Measurements from ENCODE around the gene SLC25A34. TPM values are rescaled to one million over a fixed set of nuclear protein-coding genes. Genes with fewer than 3 reads are reported as not detected.

SLC25A34 gene
- total and polyA plus RNA-seq, 2 of the 13 experiments (the other 11 are each of a cell fraction or from before 2014, with no cell fraction given): 0.13 to 0.18 TPM

DNA sequence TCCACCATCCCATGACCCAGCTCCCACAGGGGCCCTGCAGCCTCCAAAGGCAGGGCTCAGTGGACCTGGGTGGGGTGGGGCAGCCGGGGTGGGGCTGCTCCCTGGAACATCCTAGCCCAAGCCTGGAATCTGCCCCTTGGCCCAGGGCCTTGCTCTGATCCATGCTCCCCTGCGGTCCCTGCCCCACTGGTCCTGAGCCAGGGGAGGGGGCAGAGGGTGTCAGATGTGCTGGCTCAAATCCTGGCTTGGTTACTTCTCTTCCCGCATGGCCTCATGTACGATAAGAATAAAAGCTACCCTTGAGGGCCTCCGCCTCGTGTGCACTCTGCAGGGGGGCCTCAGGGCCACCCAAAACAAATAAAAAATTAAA lies 819 bp downstream of the SLC25A34 start:
- CTCF ChIA-PET (ENCODE audit: low intra/inter-chr PET ratio, low total read pairs): no interaction called here
- no peak for DNase-seq (ENCODE audit: low spot score)
- H3K9me3 ChIP-seq (ENCODE audit: low read length): no peaks in the 10 kb centered on the region
- peaks cover 2 to 5% of the 10 kb centered on the region in 2 experiments; a peak in 4 of 5 replicates for H3K36me3 ChIP-seq (replicated peaks in 1 of 2; ENCODE audit: control insufficient read depth in 1 of 2, insufficient read depth in 2 of 2, low read length in 2 of 2)
- H3K4me1 ChIP-seq (ENCODE audit: insufficient read depth, low read length): peaks cover 65% of the 10 kb centered on the region
- intact Hi-C loops (cut with micrococcal nuclease; ENCODE audit: unreplicated experiment) (loop anchor here (5.0 kb wide), 1 partner anchor 140 kb away; no protein-coding TSS in a partner anchor), in situ Hi-C loops (cut with HindIII; ENCODE audit: extremely low pct_ligation_motif_present, low pct_unique_long_range_greater_than_20kb) (no loop called here)
- H3K9ac ChIP-seq (ENCODE audit: insufficient read depth, low read depth, low read length): no peak overlapping the region
- no TSS peak for BruUV-seq (replicated peaks)
- no peak overlapping the region for H3K27ac ChIP-seq (ENCODE audit: extremely low read length, insufficient read depth, low read length)
- POLR2A ChIA-PET: interaction anchor here (0.6 to 1.8 kb wide), 3 partner anchors 21 to 210 kb away, joined by 3 to 6 read pairs (median 3); partner anchors contain the start of gene DNAJC16
- FAIRE-seq: no peak
- no peak for ATAC-seq
- H4K20me1 ChIP-seq (ENCODE audit: insufficient read depth, low read length): no peaks in the 10 kb centered on the region
- peak overlapping the region; percentile 73 for H3K4me2 ChIP-seq (ENCODE audit: low read depth, low read length)
- no peak overlapping the region for H2AFZ ChIP-seq (ENCODE audit: low read length)
- H3K27me3 ChIP-seq (ENCODE audit: control insufficient read depth in 1 of 2, insufficient read depth in 2 of 2, low read length in 2 of 2): no peaks in the 10 kb centered on the region
- WGBS (ENCODE audit: low lambda C conversion rate): 3% methylated on average over 5 of the region's 6 CpGs
- H3K4me3 ChIP-seq (replicated peaks in 1 of 3; ENCODE audit: insufficient read depth in 1 of 3, low read depth in 2 of 3, low read length in 3 of 3): peak overlapping the region in 1 of 3 experiments; percentile 53; a peak in 1 of 6 replicates
- H3K79me2 ChIP-seq (ENCODE audit: insufficient read depth, low read length): no peaks in the 10 kb centered on the region
- TF ChIP-seq NPAS2 (CRISPR knock-in tag; IDR thresholded peaks at IDR 0.05; ENCODE audit: borderline replicate concordance) (no peak), ZNF468 (CRISPR knock-in tag; IDR thresholded peaks at IDR 0.05) (no peak), ZNF331 (CRISPR knock-in tag; IDR thresholded peaks at IDR 0.05) (no peak), FOXO1 (CRISPR knock-in tag; IDR thresholded peaks at IDR 0.05) (no peak), MEIS2 (CRISPR knock-in tag; IDR thresholded peaks at IDR 0.05) (no peak), SP2 (CRISPR knock-in tag; IDR thresholded peaks at IDR 0.05) (no peak), ATF7-NPFF (CRISPR knock-in tag; IDR thresholded peaks at IDR 0.05; ENCODE audit: low read depth) (no peak), GZF1 (CRISPR knock-in tag; IDR thresholded peaks at IDR 0.05) (no peak), JUND (CRISPR knock-in tag; IDR thresholded peaks at IDR 0.05) (no peak), MIER2 (CRISPR knock-in tag; IDR thresholded peaks at IDR 0.05) (no peak), NR2F6 (IDR thresholded peaks at IDR 0.05) (no peak), NR2F6 (CRISPR knock-in tag; IDR thresholded peaks at IDR 0.05) (no peak)
- TF ChIP-seq, protein P1, sequence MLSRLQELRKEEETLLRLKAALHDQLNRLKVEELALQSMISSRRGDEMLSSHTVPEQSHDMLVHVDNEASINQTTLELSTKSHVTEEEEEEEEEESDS (CRISPR knock-in tag; IDR thresholded peaks at IDR 0.05; ENCODE audit: borderline replicate concordance): no peak
- TF ChIP-seq, protein P2, sequence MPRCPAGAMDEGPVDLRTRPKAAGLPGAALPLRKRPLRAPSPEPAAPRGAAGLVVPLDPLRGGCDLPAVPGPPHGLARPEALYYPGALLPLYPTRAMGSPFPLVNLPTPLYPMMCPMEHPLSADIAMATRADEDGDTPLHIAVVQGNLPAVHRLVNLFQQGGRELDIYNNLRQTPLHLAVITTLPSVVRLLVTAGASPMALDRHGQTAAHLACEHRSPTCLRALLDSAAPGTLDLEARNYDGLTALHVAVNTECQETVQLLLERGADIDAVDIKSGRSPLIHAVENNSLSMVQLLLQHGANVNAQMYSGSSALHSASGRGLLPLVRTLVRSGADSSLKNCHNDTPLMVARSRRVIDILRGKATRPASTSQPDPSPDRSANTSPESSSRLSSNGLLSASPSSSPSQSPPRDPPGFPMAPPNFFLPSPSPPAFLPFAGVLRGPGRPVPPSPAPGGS (CRISPR knock-in tag; IDR thresholded peaks at IDR 0.05): no peak
- TF ChIP-seq, protein P3, sequence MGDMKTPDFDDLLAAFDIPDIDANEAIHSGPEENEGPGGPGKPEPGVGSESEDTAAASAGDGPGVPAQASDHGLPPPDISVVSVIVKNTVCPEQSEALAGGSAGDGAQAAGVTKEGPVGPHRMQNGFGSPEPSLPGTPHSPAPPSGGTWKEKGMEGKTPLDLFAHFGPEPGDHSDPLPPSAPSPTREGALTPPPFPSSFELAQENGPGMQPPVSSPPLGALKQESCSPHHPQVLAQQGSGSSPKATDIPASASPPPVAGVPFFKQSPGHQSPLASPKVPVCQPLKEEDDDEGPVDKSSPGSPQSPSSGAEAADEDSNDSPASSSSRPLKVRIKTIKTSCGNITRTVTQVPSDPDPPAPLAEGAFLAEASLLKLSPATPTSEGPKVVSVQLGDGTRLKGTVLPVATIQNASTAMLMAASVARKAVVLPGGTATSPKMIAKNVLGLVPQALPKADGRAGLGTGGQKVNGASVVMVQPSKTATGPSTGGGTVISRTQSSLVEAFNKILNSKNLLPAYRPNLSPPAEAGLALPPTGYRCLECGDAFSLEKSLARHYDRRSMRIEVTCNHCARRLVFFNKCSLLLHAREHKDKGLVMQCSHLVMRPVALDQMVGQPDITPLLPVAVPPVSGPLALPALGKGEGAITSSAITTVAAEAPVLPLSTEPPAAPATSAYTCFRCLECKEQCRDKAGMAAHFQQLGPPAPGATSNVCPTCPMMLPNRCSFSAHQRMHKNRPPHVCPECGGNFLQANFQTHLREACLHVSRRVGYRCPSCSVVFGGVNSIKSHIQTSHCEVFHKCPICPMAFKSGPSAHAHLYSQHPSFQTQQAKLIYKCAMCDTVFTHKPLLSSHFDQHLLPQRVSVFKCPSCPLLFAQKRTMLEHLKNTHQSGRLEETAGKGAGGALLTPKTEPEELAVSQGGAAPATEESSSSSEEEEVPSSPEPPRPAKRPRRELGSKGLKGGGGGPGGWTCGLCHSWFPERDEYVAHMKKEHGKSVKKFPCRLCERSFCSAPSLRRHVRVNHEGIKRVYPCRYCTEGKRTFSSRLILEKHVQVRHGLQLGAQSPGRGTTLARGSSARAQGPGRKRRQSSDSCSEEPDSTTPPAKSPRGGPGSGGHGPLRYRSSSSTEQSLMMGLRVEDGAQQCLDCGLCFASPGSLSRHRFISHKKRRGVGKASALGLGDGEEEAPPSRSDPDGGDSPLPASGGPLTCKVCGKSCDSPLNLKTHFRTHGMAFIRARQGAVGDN (CRISPR knock-in tag; IDR thresholded peaks at IDR 0.05): no peak; the same call in 1 of the 2 replicates
- TF ChIP-seq, protein P4, sequence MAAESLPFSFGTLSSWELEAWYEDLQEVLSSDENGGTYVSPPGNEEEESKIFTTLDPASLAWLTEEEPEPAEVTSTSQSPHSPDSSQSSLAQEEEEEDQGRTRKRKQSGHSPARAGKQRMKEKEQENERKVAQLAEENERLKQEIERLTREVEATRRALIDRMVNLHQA (CRISPR knock-in tag; IDR thresholded peaks at IDR 0.05): no peak
- TF ChIP-seq, protein P5, sequence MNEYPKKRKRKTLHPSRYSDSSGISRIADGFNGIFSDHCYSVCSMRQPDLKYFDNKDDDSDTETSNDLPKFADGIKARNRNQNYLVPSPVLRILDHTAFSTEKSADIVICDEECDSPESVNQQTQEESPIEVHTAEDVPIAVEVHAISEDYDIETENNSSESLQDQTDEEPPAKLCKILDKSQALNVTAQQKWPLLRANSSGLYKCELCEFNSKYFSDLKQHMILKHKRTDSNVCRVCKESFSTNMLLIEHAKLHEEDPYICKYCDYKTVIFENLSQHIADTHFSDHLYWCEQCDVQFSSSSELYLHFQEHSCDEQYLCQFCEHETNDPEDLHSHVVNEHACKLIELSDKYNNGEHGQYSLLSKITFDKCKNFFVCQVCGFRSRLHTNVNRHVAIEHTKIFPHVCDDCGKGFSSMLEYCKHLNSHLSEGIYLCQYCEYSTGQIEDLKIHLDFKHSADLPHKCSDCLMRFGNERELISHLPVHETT (CRISPR knock-in tag; conservative IDR thresholded peaks at IDR 0.05): no peak
